DOHH2 (cell line): ENCODE measurements around the gene PCTP.

Experiments
- CTCF ChIP-seq: fragments of 200-600 bp; sonication (generic); IDR thresholded peaks from one replicate; pipeline ENCODE4 v1.5.1; 2014; ENCODE audit warnings: antibody characterized with exemption, mild to moderate bottlenecking, low read depth, low read length; ENCODE audit not compliant: poor library complexity, severe bottlenecking
- EZH2phosphoT487 ChIP-seq: fragments of 200-600 bp; sonication (generic); IDR thresholded peaks from 2 replicates; pipeline ENCODE4 v1.6.1; 2017; ENCODE audit warnings: borderline replicate concordance, mild to moderate bottlenecking, antibody characterized with exemption, low read length, moderate library complexity, mixed read lengths

DNA sequence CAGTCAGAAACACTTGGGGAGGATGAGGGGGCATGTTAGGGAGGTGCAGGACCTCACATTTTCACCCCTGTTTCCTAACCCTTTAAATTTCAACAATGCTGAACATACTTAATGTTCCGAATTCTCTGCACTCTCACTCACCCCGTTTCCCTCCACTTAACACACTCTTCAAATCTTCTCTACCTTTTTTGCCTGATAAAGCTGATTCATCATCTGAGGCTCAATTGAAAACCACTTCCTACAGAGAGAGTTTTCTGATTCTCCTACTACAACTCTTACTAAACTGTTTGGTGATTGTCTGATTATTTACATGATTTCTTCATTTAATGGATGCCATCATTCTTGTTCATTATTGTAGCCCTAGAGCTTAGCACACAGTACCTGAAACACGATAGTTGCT is 42.4 kb downstream of the PCTP start:
- TF ChIP-seq CTCF (no peak), EZH2phosphoT487 (no peak)
